WI38 (cell line): ENCODE measurements around the gene OR52W1.

Experiments used
- H3K4me3 ChIP-seq: 2 replicates; pipeline ENCODE4 v1.5.1; 2011; ENCODE audit warnings: low read depth, mild to moderate bottlenecking, control low read depth, low read length
- CTCF ChIP-seq: IDR thresholded peaks from 2 replicates; pipeline ENCODE4 v1.5.1; 2012; ENCODE audit warnings: low read depth, mild to moderate bottlenecking, control low read depth, low read length

The OR52W1 gene

GRCh38 chr11:6194065-6194581, 4.9 kb upstream of the OR52W1 start:
- H3K4me3 ChIP-seq: no peak overlapping the region
- TF ChIP-seq CTCF: no peak

- TF ChIP-seq CTCF: no peak
- no peak overlapping the region for H3K4me3 ChIP-seq
Measured at GRCh38 chr11:6196396-6196795, 2.6 kb upstream of the OR52W1 start.

- TF ChIP-seq CTCF: no peak
- H3K4me3 ChIP-seq: no peak overlapping the region
Measured at GRCh38 chr11:6197466-6198200, 1.4 kb upstream of the OR52W1 start.

- no peak overlapping the region for H3K4me3 ChIP-seq
- no peak for TF ChIP-seq CTCF
Measured at GRCh38 chr11:6200975-6201374, 2.0 kb downstream of the OR52W1 start.

DNA sequence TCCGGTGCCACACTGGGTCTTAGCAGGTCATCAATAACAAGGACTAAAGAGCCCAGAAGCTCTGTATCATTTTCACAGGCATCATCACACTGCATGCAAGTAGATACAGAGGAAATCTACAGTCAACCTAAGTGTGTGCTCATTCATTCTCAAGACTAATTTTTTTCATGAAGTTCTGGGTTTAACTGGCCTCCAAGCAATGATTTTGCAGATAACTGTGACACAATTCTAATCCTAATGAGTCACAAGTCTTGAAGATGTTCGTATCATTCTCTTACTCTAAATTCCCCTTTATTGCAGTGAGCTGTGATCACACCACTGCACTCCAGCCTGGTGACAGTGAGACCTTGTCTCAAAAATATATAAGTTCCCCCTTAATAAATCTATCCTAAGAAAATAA, 2.5 kb downstream of the OR52W1 start:
- TF ChIP-seq CTCF: no peak
- H3K4me3 ChIP-seq: no peak overlapping the region

DNA sequence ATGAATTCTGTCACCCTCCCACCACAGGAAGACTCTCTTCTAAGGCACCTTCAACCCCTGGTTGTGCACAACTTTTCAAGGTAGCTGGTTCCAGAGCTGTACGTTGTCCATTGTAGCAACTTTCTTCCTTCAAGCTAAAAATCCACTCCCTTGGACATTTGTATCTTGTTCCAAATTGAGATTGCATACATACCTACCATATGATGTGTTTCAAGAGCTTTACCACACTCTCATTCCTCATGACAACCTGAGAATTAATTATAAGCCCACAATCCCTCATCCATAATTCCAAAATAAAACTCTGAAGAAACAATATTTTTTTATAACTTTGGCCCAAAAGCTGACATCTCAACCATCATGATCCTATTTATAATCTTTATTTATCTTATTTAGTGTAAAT, 3.0 kb downstream of the OR52W1 start:
- TF ChIP-seq CTCF: no peak

GRCh38 chr11:6203327-6203726, 4.3 kb downstream of the OR52W1 start:
- no peak for TF ChIP-seq CTCF
- no peak overlapping the region for H3K4me3 ChIP-seq

More for the DNA sequence above, 3.0 kb downstream of the OR52W1 start:
- no peak overlapping the region for H3K4me3 ChIP-seq
